Adipocyte (in vitro differentiated cells): ENCODE results near the gene SLC1A7.

Source experiments
- DNase-seq: peaks from one replicate; pipeline ENCODE4 v3.0.0-alpha.2; 2015; ENCODE audit warnings: low read depth
- H3K27me3 ChIP-seq: replicated peaks from 2 replicates; pipeline ENCODE4 v1.7.0; 2013; ENCODE audit warnings: mild to moderate bottlenecking, low read length, moderate library complexity; ENCODE audit not compliant: control insufficient read depth, insufficient read depth
- H3K36me3 ChIP-seq: 2 replicates; pipeline ENCODE4 v1.7.0; 2013; ENCODE audit warnings: low read length, mild to moderate bottlenecking, moderate library complexity; ENCODE audit not compliant: control insufficient read depth, insufficient read depth, severe bottlenecking
- H3K4me1 ChIP-seq: 2 replicates; pipeline ENCODE4 v1.7.0; 2013; ENCODE audit warnings: mild to moderate bottlenecking, low read length, moderate library complexity; ENCODE audit not compliant: control insufficient read depth, insufficient read depth
- H3K4me3 ChIP-seq: 2 replicates; pipeline ENCODE4 v1.7.0; 2013; ENCODE audit warnings: mild to moderate bottlenecking, low read length, moderate library complexity
- H3K9ac ChIP-seq: 2 replicates; pipeline ENCODE4 v1.7.0; 2013; ENCODE audit warnings: mild to moderate bottlenecking, low read length, moderate library complexity
- H3K9me3 ChIP-seq: 2 replicates; pipeline ENCODE4 v1.7.0; 2013; ENCODE audit warnings: mild to moderate bottlenecking, low read length, moderate library complexity; ENCODE audit not compliant: control insufficient read depth

The SLC1A7 gene

DNA sequence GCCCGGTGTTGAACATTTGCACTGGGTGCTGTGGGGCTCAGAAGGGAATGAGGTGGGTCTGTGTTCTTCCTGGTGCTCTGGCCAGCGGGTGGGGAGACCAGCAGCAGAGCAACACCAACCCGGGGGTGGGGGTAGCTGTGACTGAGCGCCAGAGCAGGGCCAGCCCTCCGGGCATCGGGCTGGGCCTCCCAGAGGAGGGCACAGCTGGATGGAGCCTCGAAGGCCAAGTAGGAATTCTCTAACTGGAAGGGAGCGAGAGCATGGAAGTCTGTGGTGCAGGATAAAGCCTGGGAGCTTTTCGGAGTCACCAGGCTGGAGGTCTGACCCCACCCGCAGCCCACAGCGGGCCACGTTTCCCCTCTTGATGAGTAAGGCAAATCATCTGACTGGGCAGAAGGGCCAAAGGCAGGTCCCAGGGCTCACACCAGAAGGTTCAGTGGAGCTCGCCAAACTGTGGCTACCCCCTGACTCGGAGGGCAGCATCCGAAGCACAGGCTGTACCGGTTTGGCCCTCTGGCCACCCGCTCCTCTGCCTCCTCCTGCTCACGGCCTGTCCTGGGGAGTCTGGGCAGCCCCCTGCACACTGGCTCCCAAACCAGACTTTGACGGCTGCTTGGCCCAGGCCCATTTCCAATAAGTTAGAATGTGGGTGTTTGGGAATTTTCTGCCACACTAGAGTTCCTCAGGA lies 18.8 kb downstream of the SLC1A7 start:
- no peaks in the 10 kb centered on the region for H3K27me3 ChIP-seq
- H3K9ac ChIP-seq: peak overlapping the region; percentile 88
- no peaks in the 10 kb centered on the region for H3K36me3 ChIP-seq

DNA sequence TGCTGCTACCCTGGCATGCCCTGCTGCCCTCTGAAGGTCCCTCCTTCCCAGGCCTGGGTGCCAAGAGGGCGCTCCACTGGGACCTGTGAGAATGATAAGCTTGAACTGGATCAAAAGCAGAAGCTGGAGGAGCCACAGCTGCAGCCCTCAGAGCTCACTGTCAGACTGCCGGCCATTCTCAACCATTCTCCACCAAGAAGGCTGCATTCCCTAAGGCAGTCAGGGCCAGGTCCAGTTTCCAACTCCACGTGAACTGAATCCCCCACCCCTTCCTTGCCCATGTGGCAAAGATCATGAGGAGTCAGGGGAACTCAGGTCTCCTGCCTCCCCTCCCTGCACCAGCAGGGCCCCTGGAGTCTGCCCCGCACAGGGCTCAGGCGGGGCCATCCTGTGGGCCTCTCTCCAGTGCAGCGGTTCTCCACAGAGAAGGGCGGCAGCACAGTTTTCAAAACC lies 19.5 kb downstream of the SLC1A7 start:
- Histone ChIP-seq H3K9me3 (no peaks in the 10 kb centered on the region), H3K9ac (peak overlapping the region; percentile 88), H3K36me3 (no peaks in the 10 kb centered on the region), H3K4me1 (peaks cover 57% of the 10 kb centered on the region), H3K4me3 (peak overlapping the region; percentile 18), H3K27me3 (no peaks in the 10 kb centered on the region)
- DNase-seq: no peak

More for the DNA sequence above, 18.8 kb downstream of the SLC1A7 start:
- H3K4me3 ChIP-seq: no peak overlapping the region
- no peak for DNase-seq
- H3K4me1 ChIP-seq: peaks cover 57% of the 10 kb centered on the region
- H3K9me3 ChIP-seq: no peaks in the 10 kb centered on the region

DNA sequence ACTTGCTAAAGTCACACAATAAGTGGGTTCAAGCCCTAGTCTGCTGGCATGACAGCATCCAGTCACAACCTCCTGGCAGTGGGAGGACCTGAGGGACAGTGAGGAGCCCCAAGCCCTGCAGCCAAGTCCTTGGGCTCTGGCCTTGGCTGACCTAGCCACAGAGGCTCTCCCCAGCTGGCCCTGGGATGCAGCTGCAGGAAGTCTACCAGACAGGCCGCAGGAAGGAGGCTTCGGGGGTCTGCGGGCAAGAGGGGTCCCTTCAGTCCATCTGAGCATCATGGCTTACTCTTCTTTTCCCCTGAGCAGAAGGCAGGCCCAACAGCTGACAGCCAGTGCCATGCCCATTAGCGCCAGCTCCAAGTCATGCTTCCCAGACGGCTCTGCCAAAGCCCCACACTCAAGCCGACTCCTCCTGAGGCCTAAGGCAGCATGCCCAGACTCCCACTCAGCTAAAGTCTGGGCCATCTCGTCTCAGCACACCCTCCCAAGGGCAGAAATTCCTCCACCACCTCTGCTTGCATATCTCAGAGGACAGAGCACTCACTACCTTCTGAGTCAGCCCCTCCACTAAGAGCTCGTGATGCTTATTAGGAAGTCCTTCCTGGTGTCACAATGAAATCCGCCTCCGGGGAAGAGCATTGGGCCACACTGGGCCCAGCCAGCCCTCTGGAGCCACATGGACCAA lies 20.1 kb downstream of the SLC1A7 start:
- Histone ChIP-seq H3K9ac (peak overlapping the region; percentile 88), H3K4me1 (peaks cover 57% of the 10 kb centered on the region), H3K4me3 (no peak overlapping the region), H3K27me3 (no peaks in the 10 kb centered on the region), H3K9me3 (no peaks in the 10 kb centered on the region), H3K36me3 (no peaks in the 10 kb centered on the region)
- no peak for DNase-seq

DNA sequence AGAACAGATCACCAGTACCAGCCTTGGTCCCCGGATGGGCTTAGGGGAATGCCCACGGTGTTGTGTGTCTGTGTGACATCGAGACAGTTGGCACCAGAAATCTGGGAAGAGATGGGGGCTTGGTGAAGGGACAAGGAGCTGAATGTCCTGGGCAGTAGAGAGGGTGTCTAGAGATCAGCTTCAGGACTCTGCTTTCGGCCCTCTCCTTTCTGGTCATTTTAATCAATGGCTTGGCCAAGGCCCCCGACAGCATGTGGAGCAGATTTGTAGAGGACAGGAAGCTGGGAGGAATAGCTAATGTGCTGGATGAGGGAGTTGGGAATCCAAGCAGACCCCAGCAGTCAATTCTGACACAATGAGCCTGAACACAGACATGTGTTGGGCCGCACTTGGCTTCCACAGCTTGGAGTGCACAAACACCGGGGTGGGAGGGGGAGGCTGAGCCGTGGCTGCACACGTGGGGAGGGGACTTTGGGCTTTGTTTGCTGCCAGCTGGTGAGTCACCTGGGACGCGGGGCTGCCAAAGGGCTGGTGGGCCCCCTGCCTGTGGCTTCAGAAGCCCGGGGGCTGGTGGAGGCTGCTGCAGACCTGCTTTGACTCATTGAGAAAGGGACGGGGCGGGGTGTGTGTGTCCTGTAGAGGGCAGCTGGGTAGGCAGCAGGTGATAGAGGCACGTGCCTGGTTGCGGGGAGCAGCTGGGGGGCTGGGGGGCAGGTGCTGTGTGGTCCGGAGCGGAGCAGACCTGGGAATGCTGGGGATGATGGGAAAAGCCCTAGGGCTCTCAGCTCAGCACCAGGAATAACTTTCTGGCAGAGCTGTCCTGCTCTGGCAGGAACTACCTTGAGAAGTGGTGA lies 20.9 kb downstream of the SLC1A7 start:
- no peaks in the 10 kb centered on the region for H3K27me3 ChIP-seq
- no peak for DNase-seq
- peak overlapping the region; percentile 88 for H3K9ac ChIP-seq
- H3K9me3 ChIP-seq: no peaks in the 10 kb centered on the region
- H3K36me3 ChIP-seq: no peaks in the 10 kb centered on the region
- no peak overlapping the region for H3K4me3 ChIP-seq
- peaks cover 57% of the 10 kb centered on the region for H3K4me1 ChIP-seq

DNA sequence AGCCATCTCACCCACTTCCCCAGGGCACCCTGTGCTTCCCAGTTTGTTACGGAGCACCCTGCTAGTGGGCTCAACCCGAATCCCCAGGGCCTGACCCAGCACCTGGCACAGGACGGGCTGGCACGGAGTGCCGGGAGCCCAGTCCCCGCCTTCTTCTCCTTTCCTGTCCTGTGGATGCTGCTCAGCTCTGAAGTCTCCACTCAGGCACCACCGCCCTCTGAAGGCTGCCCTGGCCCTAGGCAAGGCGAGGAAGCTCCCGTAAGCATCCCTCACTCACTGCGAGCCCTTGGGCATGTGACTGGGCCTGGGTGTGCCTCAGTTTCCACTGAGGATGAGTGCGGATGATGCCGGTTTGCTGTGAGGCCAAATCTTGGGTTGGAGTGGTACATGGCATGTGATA lies 21.8 kb downstream of the SLC1A7 start:
- Histone ChIP-seq H3K27me3 (no peaks in the 10 kb centered on the region), H3K4me3 (no peak overlapping the region), H3K36me3 (no peaks in the 10 kb centered on the region), H3K9ac (peak overlapping the region; percentile 88), H3K9me3 (no peaks in the 10 kb centered on the region), H3K4me1 (peaks cover 56% of the 10 kb centered on the region)
- DNase-seq: no peak

DNA sequence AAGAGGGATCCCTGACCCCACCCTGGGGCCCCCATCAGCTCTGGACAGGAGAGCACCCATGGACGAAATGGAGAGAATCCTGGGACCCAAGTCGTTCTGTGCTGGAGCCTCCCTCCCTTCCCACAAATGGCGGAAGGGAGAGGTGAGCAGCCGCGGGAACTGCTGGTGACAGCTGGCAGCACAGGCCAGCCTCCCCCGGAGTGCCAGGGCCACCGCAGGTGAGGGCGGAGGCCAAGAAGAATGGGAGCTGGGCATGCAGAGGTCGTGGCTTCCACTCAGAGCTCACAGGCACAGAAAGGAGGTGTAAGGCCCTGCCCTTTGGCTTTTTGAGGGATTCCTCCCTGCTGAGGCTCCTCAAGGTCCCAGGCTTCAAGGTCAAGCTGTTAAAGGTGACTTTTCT lies 24.6 kb downstream of the SLC1A7 start:
- DNase-seq: no peak

DNA sequence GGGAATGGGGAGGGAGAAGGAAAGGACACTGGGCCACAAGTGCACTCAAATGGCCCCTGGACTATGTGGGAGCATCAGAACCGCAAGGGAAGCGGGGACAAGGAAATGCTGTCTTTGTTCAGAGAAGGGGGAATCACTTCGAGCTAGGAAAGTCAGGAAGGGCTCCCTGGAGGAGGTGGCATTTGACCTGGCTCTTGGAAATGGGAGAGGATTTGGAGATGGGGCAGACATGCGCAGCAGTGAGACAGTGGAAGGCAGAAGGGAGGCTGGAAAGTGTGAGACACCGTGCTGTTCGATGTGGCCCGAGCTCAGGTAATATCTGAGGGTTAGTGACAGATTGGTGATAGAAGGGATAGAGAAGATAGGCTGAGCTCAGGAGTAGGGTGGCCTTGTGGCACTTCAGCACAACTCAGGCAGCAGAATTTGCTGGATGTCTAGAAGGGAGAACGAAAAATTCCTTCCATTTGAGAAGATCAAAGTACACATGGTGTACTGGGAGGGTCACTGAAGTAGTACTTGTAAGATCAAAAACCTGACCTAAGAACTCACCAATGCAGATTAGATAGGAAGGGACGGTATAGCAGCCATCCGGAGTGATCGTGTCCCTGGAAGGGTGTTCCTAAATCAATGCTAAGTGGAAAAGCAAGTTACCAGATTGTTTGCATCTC lies 25.4 kb downstream of the SLC1A7 start:
- Histone ChIP-seq H3K36me3 (no peaks in the 10 kb centered on the region), H3K4me1 (peaks cover 36% of the 10 kb centered on the region), H3K27me3 (no peaks in the 10 kb centered on the region), H3K9me3 (peaks cover 3% of the 10 kb centered on the region), H3K9ac (no peak overlapping the region), H3K4me3 (no peak overlapping the region)
- DNase-seq: no peak

More for the DNA sequence above, 24.6 kb downstream of the SLC1A7 start:
- no peaks in the 10 kb centered on the region for H3K27me3 ChIP-seq
- no peak overlapping the region for H3K4me3 ChIP-seq
- H3K36me3 ChIP-seq: no peaks in the 10 kb centered on the region
- H3K4me1 ChIP-seq: peaks cover 41% of the 10 kb centered on the region
- H3K9me3 ChIP-seq: no peaks in the 10 kb centered on the region
- H3K9ac ChIP-seq: no peak overlapping the region

DNA sequence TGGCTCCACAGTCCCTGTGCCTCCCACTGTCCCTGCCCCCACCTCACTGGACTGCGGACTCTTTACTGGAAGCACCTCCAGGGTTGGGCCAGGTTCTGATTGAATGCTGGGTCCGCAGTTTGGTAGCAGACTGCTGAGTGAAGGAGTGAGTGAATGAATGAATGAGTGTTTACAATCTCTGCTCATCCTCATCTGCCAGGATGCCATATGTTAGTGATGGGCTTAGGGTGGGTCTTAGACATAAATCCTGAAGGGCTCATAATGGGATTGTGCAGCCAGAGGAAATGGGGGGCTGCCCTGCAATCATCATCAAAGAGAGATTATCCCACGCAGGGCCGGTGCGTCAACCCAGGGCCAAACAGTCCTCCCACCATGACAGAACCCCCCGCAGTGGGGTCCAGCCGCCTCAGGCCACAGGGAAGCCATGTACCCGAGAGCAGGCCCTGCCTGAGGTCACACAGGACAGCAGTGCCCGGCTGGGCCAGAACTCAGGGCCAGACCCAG lies 26.1 kb downstream of the SLC1A7 start:
- H3K27me3 ChIP-seq: no peaks in the 10 kb centered on the region
- DNase-seq: no peak
- H3K4me3 ChIP-seq: no peak overlapping the region

DNA sequence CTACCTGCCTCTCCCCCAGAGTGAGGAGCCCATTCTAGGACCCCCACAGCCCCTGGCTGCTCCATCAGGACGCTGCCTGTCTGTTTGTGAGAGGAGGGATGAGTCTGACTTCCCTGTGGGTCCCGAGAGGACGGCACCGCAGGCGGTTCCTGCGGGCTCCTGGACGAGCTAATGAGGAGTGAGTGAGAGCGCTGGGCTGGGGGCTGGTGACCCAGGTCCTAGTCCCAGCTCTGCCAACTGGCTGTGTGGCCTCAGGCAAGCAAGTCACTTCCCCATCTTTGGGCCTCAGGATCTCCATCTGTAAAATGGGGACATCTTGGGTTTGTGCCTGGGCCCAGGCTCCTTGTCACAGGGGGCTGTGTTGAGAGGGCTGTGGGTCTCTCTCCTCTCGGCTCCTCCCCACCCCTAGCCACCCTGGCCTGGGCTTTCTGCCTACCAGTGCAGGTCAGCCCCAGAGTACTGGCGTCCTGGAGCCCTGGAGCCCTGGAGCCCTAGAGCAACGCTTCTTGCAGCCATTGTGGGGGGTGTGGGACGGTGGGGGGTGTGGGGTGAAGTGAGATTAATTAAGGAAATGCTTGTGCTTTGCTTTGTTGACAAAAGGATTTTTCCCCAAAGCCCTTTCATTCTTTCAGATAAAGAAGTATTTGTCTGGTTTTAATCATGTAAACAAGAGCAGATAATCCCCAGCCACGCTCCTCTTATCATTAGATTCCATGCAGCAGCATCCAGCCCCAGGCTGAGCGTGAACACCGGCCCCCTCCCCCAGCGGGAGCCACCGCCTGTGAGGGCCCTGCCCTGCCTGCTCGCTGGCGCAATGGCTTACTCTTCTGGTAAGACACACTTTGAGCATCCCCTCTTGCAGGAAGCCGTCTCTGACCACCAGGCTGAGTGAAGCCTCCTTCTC lies 26.8 kb downstream of the SLC1A7 start:
- Histone ChIP-seq H3K36me3 (no peaks in the 10 kb centered on the region), H3K4me3 (no peak overlapping the region), H3K4me1 (peaks cover 32% of the 10 kb centered on the region), H3K9ac (peak overlapping the region; percentile 53), H3K9me3 (peaks cover 17% of the 10 kb centered on the region), H3K27me3 (no peaks in the 10 kb centered on the region)
- DNase-seq: peak; percentile 65

More for the DNA sequence above, 26.1 kb downstream of the SLC1A7 start:
- peak overlapping the region; percentile 53 for H3K9ac ChIP-seq
- H3K9me3 ChIP-seq: peaks cover 10% of the 10 kb centered on the region
- no peaks in the 10 kb centered on the region for H3K36me3 ChIP-seq
- peaks cover 29% of the 10 kb centered on the region for H3K4me1 ChIP-seq
